ENCODE measurements around the gene CPZ.

Gene CPZ

GRCh38 chr4:8639021-8639420 is 46.5 kb downstream of the CPZ start:
- H3K4me1 ChIP-seq (ENCODE audit: insufficient read depth, low read length, severe bottlenecking), result no peaks in the 10 kb centered on the region
- H3K9ac ChIP-seq (ENCODE audit: low read length), result no peak overlapping the region
- H3F3A ChIP-seq (ENCODE audit: insufficient read depth, low read length), result no peaks in the 10 kb centered on the region
- H3K4me2 ChIP-seq (ENCODE audit: low read length), result no peak overlapping the region
- no peaks in the 10 kb centered on the region for H4K20me1 ChIP-seq (ENCODE audit: insufficient read depth, low read length)
- H3K9me2 ChIP-seq (ENCODE audit: low read depth, low read length), result no peaks in the 10 kb centered on the region
- H3K27me3 ChIP-seq (ENCODE audit: insufficient read depth, low read length), result no peaks in the 10 kb centered on the region
- no peaks in the 10 kb centered on the region for H3K79me2 ChIP-seq (ENCODE audit: insufficient read depth, low read length)
- H3K36me3 ChIP-seq (ENCODE audit: insufficient read depth, low read length), result no peaks in the 10 kb centered on the region
- TF ChIP-seq EZH2 (IDR thresholded peaks at IDR 0.05; ENCODE audit: borderline replicate concordance, low read length), result no peak
- TF ChIP-seq CTCF (IDR thresholded peaks at IDR 0.05; ENCODE audit: low read length), result no peak
- no peak overlapping the region for H3K4me3 ChIP-seq (ENCODE audit: low read depth, low read length, poor library complexity, severe bottlenecking)
- no peak overlapping the region for H2AFZ ChIP-seq (ENCODE audit: low read length)
- no peak overlapping the region for H3K27ac ChIP-seq (ENCODE audit: low read depth, low read length, poor library complexity, severe bottlenecking)
- no peaks in the 10 kb centered on the region for H3K9me3 ChIP-seq (ENCODE audit: low read length)

- no peaks in the 10 kb centered on the region for H3F3A ChIP-seq (ENCODE audit: insufficient read depth, low read length)
- TF ChIP-seq EZH2 (IDR thresholded peaks at IDR 0.05; ENCODE audit: borderline replicate concordance, low read length), result no peak
- TF ChIP-seq CTCF (IDR thresholded peaks at IDR 0.05; ENCODE audit: low read length), result no peak
- H3K9me3 ChIP-seq (ENCODE audit: low read length), result no peaks in the 10 kb centered on the region
- no peaks in the 10 kb centered on the region for H3K27me3 ChIP-seq (ENCODE audit: insufficient read depth, low read length)
- H3K27ac ChIP-seq (ENCODE audit: low read depth, low read length, poor library complexity, severe bottlenecking), result no peak overlapping the region
- no peaks in the 10 kb centered on the region for H4K20me1 ChIP-seq (ENCODE audit: insufficient read depth, low read length)
- H3K4me3 ChIP-seq (ENCODE audit: low read depth, low read length, poor library complexity, severe bottlenecking), result no peak overlapping the region
- H2AFZ ChIP-seq (ENCODE audit: low read length), result no peak overlapping the region
- H3K79me2 ChIP-seq (ENCODE audit: insufficient read depth, low read length), result no peaks in the 10 kb centered on the region
- no peaks in the 10 kb centered on the region for H3K9me2 ChIP-seq (ENCODE audit: low read depth, low read length)
- no peak overlapping the region for H3K4me2 ChIP-seq (ENCODE audit: low read length)
- H3K9ac ChIP-seq (ENCODE audit: low read length), result no peak overlapping the region
- H3K36me3 ChIP-seq (ENCODE audit: insufficient read depth, low read length), result no peaks in the 10 kb centered on the region
- no peaks in the 10 kb centered on the region for H3K4me1 ChIP-seq (ENCODE audit: insufficient read depth, low read length, severe bottlenecking)
These were observed 47.5 kb downstream of the CPZ start for GRCh38 chr4:8639777-8640720.

GRCh38 chr4:8640816-8641215 is 48.3 kb downstream of the CPZ start:
- no peaks in the 10 kb centered on the region for H3K4me1 ChIP-seq (ENCODE audit: insufficient read depth, low read length, severe bottlenecking)
- no peak overlapping the region for H3K4me2 ChIP-seq (ENCODE audit: low read length)
- no peaks in the 10 kb centered on the region for H3K36me3 ChIP-seq (ENCODE audit: insufficient read depth, low read length)
- TF ChIP-seq CTCF (IDR thresholded peaks at IDR 0.05; ENCODE audit: low read length) (no peak), EZH2 (IDR thresholded peaks at IDR 0.05; ENCODE audit: borderline replicate concordance, low read length) (no peak)
- no peak overlapping the region for H3K27ac ChIP-seq (ENCODE audit: low read depth, low read length, poor library complexity, severe bottlenecking)
- no peaks in the 10 kb centered on the region for H3K79me2 ChIP-seq (ENCODE audit: insufficient read depth, low read length)
- H4K20me1 ChIP-seq (ENCODE audit: insufficient read depth, low read length), result no peaks in the 10 kb centered on the region
- no peaks in the 10 kb centered on the region for H3K27me3 ChIP-seq (ENCODE audit: insufficient read depth, low read length)
- no peaks in the 10 kb centered on the region for H3F3A ChIP-seq (ENCODE audit: insufficient read depth, low read length)
- no peak overlapping the region for H3K4me3 ChIP-seq (ENCODE audit: low read depth, low read length, poor library complexity, severe bottlenecking)
- H3K9ac ChIP-seq (ENCODE audit: low read length), result no peak overlapping the region
- H3K9me2 ChIP-seq (ENCODE audit: low read depth, low read length), result no peaks in the 10 kb centered on the region
- H2AFZ ChIP-seq (ENCODE audit: low read length), result no peak overlapping the region
- H3K9me3 ChIP-seq (ENCODE audit: low read length), result no peaks in the 10 kb centered on the region

All from OCI-LY1 (cell line).